GM23338 (cell line): Measurements from ENCODE around the gene ARID1B. TPM values are rescaled to one million over a fixed set of nuclear protein-coding genes. Genes with fewer than 3 reads are reported as not detected.
A peak's percentile ranks its signal among the peaks of the same experiment; 100 is the strongest.

ENCODE experiments used
- ATAC-seq: fragments of 200-7000 bp; cut with Tn5 transposase; 3 replicates; pipeline ENCODE4 v1.9.1; 2020
- DNase-seq: peaks from one replicate; pipeline ENCODE4 v3.0.0-alpha.2; 2015; ENCODE audit warnings: low spot score
- H2AFZ ChIP-seq: fragments of 200-600 bp; sonication (generic); 2 replicates; pipeline ENCODE4 v1.8.0; 2016; ENCODE audit warnings: antibody characterized with exemption, mild to moderate bottlenecking, moderate library complexity
- H3F3A ChIP-seq: fragments of 200-600 bp; sonication (generic); replicated peaks from 2 replicates; pipeline ENCODE4 v1.8.0; 2017; ENCODE audit warnings: antibody characterized with exemption, mixed run types, low read depth
- H3K27ac ChIP-seq: fragments of 200-600 bp; sonication (generic); 2 replicates; pipeline ENCODE4 v1.6.1; 2016; ENCODE audit warnings: low read depth
- H3K27me3 ChIP-seq: fragments of 200-600 bp; sonication (generic); 2 replicates; pipeline ENCODE4 v1.8.0; 2016; ENCODE audit warnings: mild to moderate bottlenecking, mixed run types, moderate library complexity; ENCODE audit not compliant: insufficient read depth
- H3K36me3 ChIP-seq: fragments of 200-600 bp; sonication (generic); 2 replicates; pipeline ENCODE4 v1.8.0; 2016; ENCODE audit warnings: mild to moderate bottlenecking; ENCODE audit not compliant: insufficient read depth
- H3K4me1 ChIP-seq: fragments of 200-600 bp; sonication (generic); 2 replicates; pipeline ENCODE4 v1.8.0; 2016; ENCODE audit warnings: mild to moderate bottlenecking, moderate library complexity; ENCODE audit not compliant: insufficient read depth
- H3K4me2 ChIP-seq: fragments of 200-600 bp; sonication (generic); 2 replicates; pipeline ENCODE4 v1.7.1; 2017; ENCODE audit warnings: mixed run types
- H3K4me3 ChIP-seq: fragments of 200-600 bp; sonication (generic); 2 replicates; pipeline ENCODE4 v1.6.1; 2016; ENCODE audit warnings: mixed run types
- H3K79me2 ChIP-seq: fragments of 200-600 bp; sonication (generic); replicated peaks from 2 replicates; pipeline ENCODE4 v1.8.0; 2017; ENCODE audit warnings: mild to moderate bottlenecking; ENCODE audit not compliant: insufficient read depth
- H3K9me2 ChIP-seq: fragments of 200-600 bp; sonication (generic); 2 replicates; pipeline ENCODE4 v1.8.0; 2017; ENCODE audit not compliant: insufficient read depth
- H4K20me1 ChIP-seq: fragments of 200-600 bp; sonication (generic); replicated peaks from 2 replicates; pipeline ENCODE4 v1.8.0; 2017; ENCODE audit warnings: mild to moderate bottlenecking; ENCODE audit not compliant: insufficient read depth
- H3K27ac Mint-ChIP-seq: 2 replicates; pipeline ENCODE4 v1.8.0; 2020; ENCODE audit warnings: inconsistent platforms, mild to moderate bottlenecking, moderate library complexity, mixed read lengths
- H3K27me3 Mint-ChIP-seq: 3 replicates; pipeline ENCODE4 v1.8.0; 2022; ENCODE audit warnings: low read depth, mild to moderate bottlenecking, moderate library complexity, mixed read lengths, inconsistent platforms; ENCODE audit not compliant: insufficient read depth, poor library complexity
- H3K36me3 Mint-ChIP-seq: 3 replicates; pipeline ENCODE4 v1.8.0; 2021; ENCODE audit warnings: low read depth, mild to moderate bottlenecking, inconsistent platforms, moderate library complexity, mixed read lengths
- H3K4me1 Mint-ChIP-seq: 3 replicates; pipeline ENCODE4 v1.8.0; 2020; ENCODE audit warnings: mild to moderate bottlenecking, inconsistent platforms, mixed read lengths
- H3K4me3 Mint-ChIP-seq: 3 replicates; pipeline ENCODE4 v1.8.0; 2021; ENCODE audit warnings: moderate library complexity, mild to moderate bottlenecking, inconsistent platforms, mixed read lengths
- H3K9me3 Mint-ChIP-seq: 3 replicates; pipeline ENCODE4 v1.8.0; 2020; ENCODE audit warnings: moderate library complexity, mild to moderate bottlenecking, inconsistent platforms, mixed read lengths
- CREB1 ChIP-seq: fragments of 250-450 bp; sonication (Bioruptor Pico); IDR thresholded peaks from 2 replicates; pipeline ENCODE4 v1.5.0; 2020; ENCODE audit warnings: low read depth, mild to moderate bottlenecking, moderate library complexity
- EZH2 ChIP-seq: fragments of 200-600 bp; sonication (generic); IDR thresholded peaks from one replicate; pipeline ENCODE4 v1.8.0; 2017; ENCODE audit warnings: antibody characterized with exemption, mild to moderate bottlenecking, low read depth; ENCODE audit not compliant: unreplicated experiment
- EZH2phosphoT487 ChIP-seq: fragments of 200-600 bp; sonication (generic); IDR thresholded peaks from one replicate; pipeline ENCODE4 v1.8.1; 2018; ENCODE audit warnings: antibody characterized with exemption; ENCODE audit not compliant: unreplicated experiment
- JUNB ChIP-seq: IDR thresholded peaks from one replicate; pipeline ENCODE4 v1.6.1; 2016; ENCODE audit warnings: antibody characterized with exemption; ENCODE audit not compliant: unreplicated experiment
- NANOG ChIP-seq: IDR thresholded peaks from 2 replicates; pipeline ENCODE4 v1.6.1; 2016; ENCODE audit warnings: antibody characterized with exemption, borderline replicate concordance
- POLR2AphosphoS5 ChIP-seq: IDR thresholded peaks from 2 replicates; pipeline ENCODE4 v1.6.1; 2016; ENCODE audit warnings: antibody characterized with exemption, low read depth
- STAT1 ChIP-seq: IDR thresholded peaks from one replicate; pipeline ENCODE4 v1.6.1; 2016; ENCODE audit warnings: antibody characterized with exemption; ENCODE audit not compliant: unreplicated experiment
- ZNF114 ChIP-seq: fragments of 250-450 bp; sonication (Bioruptor Pico); IDR thresholded peaks from 2 replicates; pipeline ENCODE4 v1.5.0; 2020; ENCODE audit warnings: mild to moderate bottlenecking, moderate library complexity
- ZNF331 ChIP-seq: fragments of 250-450 bp; sonication (Bioruptor Pico); IDR thresholded peaks from 2 replicates; pipeline ENCODE4 v1.5.0; 2020; ENCODE audit warnings: low read depth, mild to moderate bottlenecking, moderate library complexity
- polyA plus RNA-seq: library from polyadenylated mRNA; unstranded; fragments of >200 nt; fragmentation: Nextera tagmentation; extraction: Ambion mirVana; gene quantifications from 2 replicates; pipeline ENCODE4 v1.2.1, GENCODE V29; 2016
- total RNA-seq: library from RNA; depleted of rRNA; stranded (reverse); fragments of >200 nt; shearing (Covaris generic); gene quantifications from 2 replicates; pipeline ENCODE4 v1.2.3, GENCODE V29; 2014
- TF ChIP-seq, protein P1 (sequence below): IDR thresholded peaks from 2 replicates; pipeline ENCODE4 v1.6.1; 2016; ENCODE audit warnings: antibody characterized with exemption
- TF ChIP-seq, protein P2 (sequence below): IDR thresholded peaks from one replicate; pipeline ENCODE4 v1.6.1; 2018; ENCODE audit warnings: antibody characterized with exemption; ENCODE audit not compliant: unreplicated experiment
- TF ChIP-seq, protein P3 (sequence below): fragments of 250-450 bp; sonication (Bioruptor Pico); IDR thresholded peaks from 2 replicates; pipeline ENCODE4 v1.5.0; 2020; ENCODE audit warnings: mild to moderate bottlenecking, moderate library complexity
- TF ChIP-seq, protein P4 (sequence below), 2 experiments: fragments of 200-600 bp in 1 of 2; sonication (generic) in 1 of 2; conservative IDR thresholded peaks; 2 replicates each; pipeline versions ENCODE4 v1.5.1 to v1.6.1; 2016 to 2017; ENCODE audit warnings: antibody characterized with exemption in 2 of 2, low read depth in 2 of 2, mild to moderate bottlenecking in 2 of 2, moderate library complexity in 1 of 2

ARID1B gene
- total and polyA plus RNA-seq, 2 experiments from 2014 or later: 59.3 to 72.2 TPM

DNA sequence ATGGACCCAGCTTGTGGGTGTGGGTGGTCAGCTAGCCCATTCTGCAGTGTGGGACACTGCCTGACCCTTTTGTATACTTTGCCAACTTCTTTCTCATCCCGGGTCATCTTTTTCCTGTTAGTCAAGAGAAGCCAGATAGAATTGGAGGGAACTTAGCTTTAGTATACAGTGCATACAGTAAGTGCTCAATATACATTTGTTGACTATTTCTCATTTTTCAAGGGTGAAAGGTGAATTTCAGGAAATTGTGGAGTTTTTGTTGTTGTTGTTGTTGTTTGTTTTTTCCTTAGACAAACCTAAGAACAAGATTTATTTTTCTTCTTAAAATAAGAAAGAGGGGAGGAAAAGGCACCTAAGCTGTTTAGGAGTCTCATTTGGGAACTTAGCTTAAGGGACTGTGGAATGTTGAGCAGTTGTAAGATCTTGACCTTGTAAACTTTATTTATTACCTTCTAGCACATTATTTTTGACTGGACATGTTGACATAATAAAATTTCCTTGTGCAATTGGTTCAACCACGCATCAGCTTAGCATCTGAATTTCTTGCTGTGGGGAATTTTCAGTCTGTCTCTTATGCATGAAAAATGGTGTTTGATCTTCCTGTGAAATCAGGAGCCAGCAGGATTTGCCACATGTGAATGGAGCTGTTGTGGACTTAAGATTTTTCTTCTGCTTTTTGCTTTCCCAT is 113.6 kb downstream of the ARID1B start:
- no peak for ATAC-seq
- peak overlapping the region; percentile 5; the same call in 1 of the 2 replicates for H3K27ac ChIP-seq
- H3K4me2 ChIP-seq: no peak overlapping the region
- H3K4me3 ChIP-seq: no peak overlapping the region
- no peak for DNase-seq
- no peak overlapping the region for H2AFZ ChIP-seq
- H3K36me3 Mint-ChIP-seq: no peaks in the 10 kb centered on the region
- TF ChIP-seq JUNB: no peak
- no peak for TF ChIP-seq ZNF114 (CRISPR knock-in tag)
- TF ChIP-seq, protein P1, sequence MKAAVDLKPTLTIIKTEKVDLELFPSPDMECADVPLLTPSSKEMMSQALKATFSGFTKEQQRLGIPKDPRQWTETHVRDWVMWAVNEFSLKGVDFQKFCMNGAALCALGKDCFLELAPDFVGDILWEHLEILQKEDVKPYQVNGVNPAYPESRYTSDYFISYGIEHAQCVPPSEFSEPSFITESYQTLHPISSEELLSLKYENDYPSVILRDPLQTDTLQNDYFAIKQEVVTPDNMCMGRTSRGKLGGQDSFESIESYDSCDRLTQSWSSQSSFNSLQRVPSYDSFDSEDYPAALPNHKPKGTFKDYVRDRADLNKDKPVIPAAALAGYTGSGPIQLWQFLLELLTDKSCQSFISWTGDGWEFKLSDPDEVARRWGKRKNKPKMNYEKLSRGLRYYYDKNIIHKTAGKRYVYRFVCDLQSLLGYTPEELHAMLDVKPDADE: no peak
- no peak for TF ChIP-seq EZH2
- TF ChIP-seq EZH2phosphoT487: no peak
- TF ChIP-seq, protein P2, sequence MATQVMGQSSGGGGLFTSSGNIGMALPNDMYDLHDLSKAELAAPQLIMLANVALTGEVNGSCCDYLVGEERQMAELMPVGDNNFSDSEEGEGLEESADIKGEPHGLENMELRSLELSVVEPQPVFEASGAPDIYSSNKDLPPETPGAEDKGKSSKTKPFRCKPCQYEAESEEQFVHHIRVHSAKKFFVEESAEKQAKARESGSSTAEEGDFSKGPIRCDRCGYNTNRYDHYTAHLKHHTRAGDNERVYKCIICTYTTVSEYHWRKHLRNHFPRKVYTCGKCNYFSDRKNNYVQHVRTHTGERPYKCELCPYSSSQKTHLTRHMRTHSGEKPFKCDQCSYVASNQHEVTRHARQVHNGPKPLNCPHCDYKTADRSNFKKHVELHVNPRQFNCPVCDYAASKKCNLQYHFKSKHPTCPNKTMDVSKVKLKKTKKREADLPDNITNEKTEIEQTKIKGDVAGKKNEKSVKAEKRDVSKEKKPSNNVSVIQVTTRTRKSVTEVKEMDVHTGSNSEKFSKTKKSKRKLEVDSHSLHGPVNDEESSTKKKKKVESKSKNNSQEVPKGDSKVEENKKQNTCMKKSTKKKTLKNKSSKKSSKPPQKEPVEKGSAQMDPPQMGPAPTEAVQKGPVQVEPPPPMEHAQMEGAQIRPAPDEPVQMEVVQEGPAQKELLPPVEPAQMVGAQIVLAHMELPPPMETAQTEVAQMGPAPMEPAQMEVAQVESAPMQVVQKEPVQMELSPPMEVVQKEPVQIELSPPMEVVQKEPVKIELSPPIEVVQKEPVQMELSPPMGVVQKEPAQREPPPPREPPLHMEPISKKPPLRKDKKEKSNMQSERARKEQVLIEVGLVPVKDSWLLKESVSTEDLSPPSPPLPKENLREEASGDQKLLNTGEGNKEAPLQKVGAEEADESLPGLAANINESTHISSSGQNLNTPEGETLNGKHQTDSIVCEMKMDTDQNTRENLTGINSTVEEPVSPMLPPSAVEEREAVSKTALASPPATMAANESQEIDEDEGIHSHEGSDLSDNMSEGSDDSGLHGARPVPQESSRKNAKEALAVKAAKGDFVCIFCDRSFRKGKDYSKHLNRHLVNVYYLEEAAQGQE: no peak
- no peak for TF ChIP-seq STAT1
- TF ChIP-seq, protein P3, sequence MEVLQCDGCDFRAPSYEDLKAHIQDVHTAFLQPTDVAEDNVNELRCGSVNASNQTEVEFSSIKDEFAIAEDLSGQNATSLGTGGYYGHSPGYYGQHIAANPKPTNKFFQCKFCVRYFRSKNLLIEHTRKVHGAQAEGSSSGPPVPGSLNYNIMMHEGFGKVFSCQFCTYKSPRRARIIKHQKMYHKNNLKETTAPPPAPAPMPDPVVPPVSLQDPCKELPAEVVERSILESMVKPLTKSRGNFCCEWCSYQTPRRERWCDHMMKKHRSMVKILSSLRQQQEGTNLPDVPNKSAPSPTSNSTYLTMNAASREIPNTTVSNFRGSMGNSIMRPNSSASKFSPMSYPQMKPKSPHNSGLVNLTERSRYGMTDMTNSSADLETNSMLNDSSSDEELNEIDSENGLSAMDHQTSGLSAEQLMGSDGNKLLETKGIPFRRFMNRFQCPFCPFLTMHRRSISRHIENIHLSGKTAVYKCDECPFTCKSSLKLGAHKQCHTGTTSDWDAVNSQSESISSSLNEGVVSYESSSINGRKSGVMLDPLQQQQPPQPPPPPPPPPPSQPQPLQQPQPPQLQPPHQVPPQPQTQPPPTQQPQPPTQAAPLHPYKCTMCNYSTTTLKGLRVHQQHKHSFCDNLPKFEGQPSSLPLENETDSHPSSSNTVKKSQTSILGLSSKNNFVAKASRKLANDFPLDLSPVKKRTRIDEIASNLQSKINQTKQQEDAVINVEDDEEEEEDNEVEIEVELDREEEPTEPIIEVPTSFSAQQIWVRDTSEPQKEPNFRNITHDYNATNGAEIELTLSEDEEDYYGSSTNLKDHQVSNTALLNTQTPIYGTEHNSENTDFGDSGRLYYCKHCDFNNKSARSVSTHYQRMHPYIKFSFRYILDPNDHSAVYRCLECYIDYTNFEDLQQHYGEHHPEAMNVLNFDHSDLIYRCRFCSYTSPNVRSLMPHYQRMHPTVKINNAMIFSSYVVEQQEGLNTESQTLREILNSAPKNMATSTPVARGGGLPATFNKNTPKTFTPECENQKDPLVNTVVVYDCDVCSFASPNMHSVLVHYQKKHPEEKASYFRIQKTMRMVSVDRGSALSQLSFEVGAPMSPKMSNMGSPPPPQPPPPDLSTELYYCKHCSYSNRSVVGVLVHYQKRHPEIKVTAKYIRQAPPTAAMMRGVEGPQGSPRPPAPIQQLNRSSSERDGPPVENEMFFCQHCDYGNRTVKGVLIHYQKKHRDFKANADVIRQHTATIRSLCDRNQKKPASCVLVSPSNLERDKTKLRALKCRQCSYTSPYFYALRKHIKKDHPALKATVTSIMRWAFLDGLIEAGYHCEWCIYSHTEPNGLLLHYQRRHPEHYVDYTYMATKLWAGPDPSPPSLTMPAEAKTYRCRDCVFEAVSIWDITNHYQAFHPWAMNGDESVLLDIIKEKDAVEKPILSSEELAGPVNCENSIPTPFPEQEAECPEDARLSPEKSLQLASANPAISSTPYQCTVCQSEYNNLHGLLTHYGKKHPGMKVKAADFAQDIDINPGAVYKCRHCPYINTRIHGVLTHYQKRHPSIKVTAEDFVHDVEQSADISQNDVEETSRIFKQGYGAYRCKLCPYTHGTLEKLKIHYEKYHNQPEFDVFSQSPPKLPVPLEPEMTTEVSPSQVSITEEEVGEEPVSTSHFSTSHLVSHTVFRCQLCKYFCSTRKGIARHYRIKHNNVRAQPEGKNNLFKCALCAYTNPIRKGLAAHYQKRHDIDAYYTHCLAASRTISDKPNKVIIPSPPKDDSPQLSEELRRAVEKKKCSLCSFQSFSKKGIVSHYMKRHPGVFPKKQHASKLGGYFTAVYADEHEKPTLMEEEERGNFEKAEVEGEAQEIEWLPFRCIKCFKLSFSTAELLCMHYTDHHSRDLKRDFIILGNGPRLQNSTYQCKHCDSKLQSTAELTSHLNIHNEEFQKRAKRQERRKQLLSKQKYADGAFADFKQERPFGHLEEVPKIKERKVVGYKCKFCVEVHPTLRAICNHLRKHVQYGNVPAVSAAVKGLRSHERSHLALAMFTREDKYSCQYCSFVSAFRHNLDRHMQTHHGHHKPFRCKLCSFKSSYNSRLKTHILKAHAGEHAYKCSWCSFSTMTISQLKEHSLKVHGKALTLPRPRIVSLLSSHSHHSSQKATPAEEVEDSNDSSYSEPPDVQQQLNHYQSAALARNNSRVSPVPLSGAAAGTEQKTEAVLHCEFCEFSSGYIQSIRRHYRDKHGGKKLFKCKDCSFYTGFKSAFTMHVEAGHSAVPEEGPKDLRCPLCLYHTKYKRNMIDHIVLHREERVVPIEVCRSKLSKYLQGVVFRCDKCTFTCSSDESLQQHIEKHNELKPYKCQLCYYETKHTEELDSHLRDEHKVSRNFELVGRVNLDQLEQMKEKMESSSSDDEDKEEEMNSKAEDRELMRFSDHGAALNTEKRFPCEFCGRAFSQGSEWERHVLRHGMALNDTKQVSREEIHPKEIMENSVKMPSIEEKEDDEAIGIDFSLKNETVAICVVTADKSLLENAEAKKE: no peak
- TF ChIP-seq ZNF331 (CRISPR knock-in tag): no peak
- TF ChIP-seq POLR2AphosphoS5: no peak
- TF ChIP-seq, protein P4, sequence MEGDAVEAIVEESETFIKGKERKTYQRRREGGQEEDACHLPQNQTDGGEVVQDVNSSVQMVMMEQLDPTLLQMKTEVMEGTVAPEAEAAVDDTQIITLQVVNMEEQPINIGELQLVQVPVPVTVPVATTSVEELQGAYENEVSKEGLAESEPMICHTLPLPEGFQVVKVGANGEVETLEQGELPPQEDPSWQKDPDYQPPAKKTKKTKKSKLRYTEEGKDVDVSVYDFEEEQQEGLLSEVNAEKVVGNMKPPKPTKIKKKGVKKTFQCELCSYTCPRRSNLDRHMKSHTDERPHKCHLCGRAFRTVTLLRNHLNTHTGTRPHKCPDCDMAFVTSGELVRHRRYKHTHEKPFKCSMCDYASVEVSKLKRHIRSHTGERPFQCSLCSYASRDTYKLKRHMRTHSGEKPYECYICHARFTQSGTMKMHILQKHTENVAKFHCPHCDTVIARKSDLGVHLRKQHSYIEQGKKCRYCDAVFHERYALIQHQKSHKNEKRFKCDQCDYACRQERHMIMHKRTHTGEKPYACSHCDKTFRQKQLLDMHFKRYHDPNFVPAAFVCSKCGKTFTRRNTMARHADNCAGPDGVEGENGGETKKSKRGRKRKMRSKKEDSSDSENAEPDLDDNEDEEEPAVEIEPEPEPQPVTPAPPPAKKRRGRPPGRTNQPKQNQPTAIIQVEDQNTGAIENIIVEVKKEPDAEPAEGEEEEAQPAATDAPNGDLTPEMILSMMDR (conservative IDR thresholded peaks at IDR 0.05; ENCODE audit: low read depth in 2 of 2): no peak
- no peak for TF ChIP-seq CREB1
- no peak for TF ChIP-seq NANOG
- no peak overlapping the region for H3K4me3 Mint-ChIP-seq
- H3K4me1 ChIP-seq: peaks cover 49% of the 10 kb centered on the region
- no peaks in the 10 kb centered on the region for H3F3A ChIP-seq
- H3K27ac Mint-ChIP-seq: peak overlapping the region; percentile 59
- peaks cover 54% of the 10 kb centered on the region for H3K4me1 Mint-ChIP-seq
- H3K9me2 ChIP-seq: no peaks in the 10 kb centered on the region
- H3K9me3 Mint-ChIP-seq: no peaks in the 10 kb centered on the region
- H3K27me3 ChIP-seq: no peaks in the 10 kb centered on the region
- no peaks in the 10 kb centered on the region for H3K36me3 ChIP-seq
- peaks cover under 1% of the 10 kb centered on the region; the same call in 1 of the 2 replicates for H4K20me1 ChIP-seq
- H3K27me3 Mint-ChIP-seq: peaks cover 5% of the 10 kb centered on the region
- peaks cover 99% of the 10 kb centered on the region for H3K79me2 ChIP-seq
